HepG2 (cell line): ENCODE measurements around the gene HMGCR. TPM values are rescaled to one million over a fixed set of nuclear protein-coding genes. Genes with fewer than 3 reads are reported as not detected.
A peak's percentile ranks its signal among the peaks of the same experiment; 100 is the strongest.

Source experiments
- ZNF329 ChIP-seq: sonication (generic); formaldehyde crosslinking; IDR thresholded peaks from 2 replicates; pipeline ENCODE4 v1.9.0; 2021; ENCODE audit warnings: low read depth, mild to moderate bottlenecking, missing genetic modification reagents
- ZNF350 ChIP-seq: sonication (generic); formaldehyde crosslinking; IDR thresholded peaks from 2 replicates; pipeline ENCODE4 v1.4.0; 2020; ENCODE audit warnings: mild to moderate bottlenecking, low read depth, missing genetic modification reagents, borderline replicate concordance
- polyA plus RNA-seq, 8 experiments: library from polyadenylated mRNA; depleted of rRNA in 3 of 8; stranded (reverse) in 7 of 8; unstranded in 1 of 8; fragments of >200 nt; fragmentation: Illumina TruSeq in 4 of 8; extraction: Trizol in 4 of 8; gene quantifications; 2 replicates each; pipeline versions ENCODE4 v1.2.1 to v1.2.3, GENCODE V29; 2011 to 2016; ENCODE audit warnings: low read depth in 4 of 8, missing spikeins in 1 of 8, mixed read lengths in 1 of 8; ENCODE audit not compliant: insufficient read depth in 1 of 8
- total RNA-seq, 5 experiments: library from RNA; depleted of rRNA; stranded (reverse); fragments of >200 nt; fragmentation: Illumina TruSeq; extraction: Trizol; gene quantifications; 2 replicates each; pipeline ENCODE4 v1.2.3, GENCODE V29; 2016; ENCODE audit warnings: low read depth in 1 of 5
- TF ChIP-seq, protein P1 (sequence below): sonication (generic); formaldehyde crosslinking; IDR thresholded peaks from 2 replicates; pipeline ENCODE4 v1.4.0; 2020; ENCODE audit warnings: missing genetic modification reagents
- TF ChIP-seq, protein P2 (sequence below): sonication (generic); formaldehyde crosslinking; IDR thresholded peaks from 2 replicates; pipeline ENCODE4 v1.5.1; 2020; ENCODE audit warnings: missing genetic modification reagents, mild to moderate bottlenecking, borderline replicate concordance
- TF ChIP-seq, protein P3 (sequence below): sonication (generic); formaldehyde crosslinking; IDR thresholded peaks from 2 replicates; pipeline ENCODE4 v1.9.0; 2021; ENCODE audit warnings: missing genetic modification reagents, borderline replicate concordance
- TF ChIP-seq, protein P4 (sequence below): sonication (generic); formaldehyde crosslinking; IDR thresholded peaks from 2 replicates; pipeline ENCODE4 v1.4.0; 2020; ENCODE audit warnings: missing genetic modification reagents, borderline replicate concordance
- TF ChIP-seq, protein P5 (sequence below): sonication (generic); formaldehyde crosslinking; IDR thresholded peaks from 2 replicates; pipeline ENCODE4 v1.4.0; 2020; ENCODE audit warnings: mild to moderate bottlenecking, missing genetic modification reagents

Gene HMGCR
- total and polyA plus RNA-seq, 2 of the 13 experiments (the other 11 are each of a cell fraction or from before 2014, with no cell fraction given), result 43.0 to 144 TPM

DNA sequence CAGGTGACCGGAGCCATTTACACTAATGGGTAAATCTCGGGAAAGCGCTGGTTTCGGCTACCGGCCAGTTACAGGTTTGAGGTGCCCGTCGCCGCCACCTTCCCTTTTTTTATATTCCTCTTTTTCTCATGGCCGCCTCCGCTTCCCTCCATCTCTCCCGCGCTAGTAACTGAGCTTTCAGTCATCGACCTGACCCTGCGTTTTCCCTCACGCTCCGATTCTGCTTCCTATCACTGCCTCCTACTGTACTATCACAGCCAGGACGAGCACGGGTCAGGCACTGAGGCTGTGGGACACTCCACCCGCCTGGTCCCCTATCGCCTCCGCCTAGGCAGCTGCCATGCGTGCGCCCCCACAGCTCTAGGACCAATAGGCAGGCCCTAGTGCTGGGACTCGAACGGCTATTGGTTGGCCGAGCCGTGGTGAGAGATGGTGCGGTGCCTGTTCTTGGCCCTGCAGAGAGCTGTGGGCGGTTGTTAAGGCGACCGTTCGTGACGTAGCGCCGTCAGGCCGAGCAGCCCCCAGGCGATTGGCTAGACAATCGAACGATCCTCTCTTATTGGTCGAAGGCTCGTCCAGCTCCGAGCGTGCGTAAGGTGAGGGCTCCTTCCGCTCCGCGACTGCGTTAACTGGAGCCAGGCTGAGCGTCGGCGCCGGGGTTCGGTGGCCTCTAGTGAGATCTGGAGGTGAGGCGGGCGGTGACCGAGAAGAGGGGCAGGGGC lies at the start of gene HMGCR (continued):
- TF ChIP-seq, protein P1, sequence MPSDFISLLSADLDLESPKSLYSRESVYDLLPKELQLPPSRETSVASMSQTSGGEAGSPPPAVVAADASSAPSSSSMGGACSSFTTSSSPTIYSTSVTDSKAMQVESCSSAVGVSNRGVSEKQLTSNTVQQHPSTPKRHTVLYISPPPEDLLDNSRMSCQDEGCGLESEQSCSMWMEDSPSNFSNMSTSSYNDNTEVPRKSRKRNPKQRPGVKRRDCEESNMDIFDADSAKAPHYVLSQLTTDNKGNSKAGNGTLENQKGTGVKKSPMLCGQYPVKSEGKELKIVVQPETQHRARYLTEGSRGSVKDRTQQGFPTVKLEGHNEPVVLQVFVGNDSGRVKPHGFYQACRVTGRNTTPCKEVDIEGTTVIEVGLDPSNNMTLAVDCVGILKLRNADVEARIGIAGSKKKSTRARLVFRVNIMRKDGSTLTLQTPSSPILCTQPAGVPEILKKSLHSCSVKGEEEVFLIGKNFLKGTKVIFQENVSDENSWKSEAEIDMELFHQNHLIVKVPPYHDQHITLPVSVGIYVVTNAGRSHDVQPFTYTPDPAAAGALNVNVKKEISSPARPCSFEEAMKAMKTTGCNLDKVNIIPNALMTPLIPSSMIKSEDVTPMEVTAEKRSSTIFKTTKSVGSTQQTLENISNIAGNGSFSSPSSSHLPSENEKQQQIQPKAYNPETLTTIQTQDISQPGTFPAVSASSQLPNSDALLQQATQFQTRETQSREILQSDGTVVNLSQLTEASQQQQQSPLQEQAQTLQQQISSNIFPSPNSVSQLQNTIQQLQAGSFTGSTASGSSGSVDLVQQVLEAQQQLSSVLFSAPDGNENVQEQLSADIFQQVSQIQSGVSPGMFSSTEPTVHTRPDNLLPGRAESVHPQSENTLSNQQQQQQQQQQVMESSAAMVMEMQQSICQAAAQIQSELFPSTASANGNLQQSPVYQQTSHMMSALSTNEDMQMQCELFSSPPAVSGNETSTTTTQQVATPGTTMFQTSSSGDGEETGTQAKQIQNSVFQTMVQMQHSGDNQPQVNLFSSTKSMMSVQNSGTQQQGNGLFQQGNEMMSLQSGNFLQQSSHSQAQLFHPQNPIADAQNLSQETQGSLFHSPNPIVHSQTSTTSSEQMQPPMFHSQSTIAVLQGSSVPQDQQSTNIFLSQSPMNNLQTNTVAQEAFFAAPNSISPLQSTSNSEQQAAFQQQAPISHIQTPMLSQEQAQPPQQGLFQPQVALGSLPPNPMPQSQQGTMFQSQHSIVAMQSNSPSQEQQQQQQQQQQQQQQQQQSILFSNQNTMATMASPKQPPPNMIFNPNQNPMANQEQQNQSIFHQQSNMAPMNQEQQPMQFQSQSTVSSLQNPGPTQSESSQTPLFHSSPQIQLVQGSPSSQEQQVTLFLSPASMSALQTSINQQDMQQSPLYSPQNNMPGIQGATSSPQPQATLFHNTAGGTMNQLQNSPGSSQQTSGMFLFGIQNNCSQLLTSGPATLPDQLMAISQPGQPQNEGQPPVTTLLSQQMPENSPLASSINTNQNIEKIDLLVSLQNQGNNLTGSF (CRISPR knock-in tag), result peak; percentile 23; the same call in 1 of the 2 replicates
- TF ChIP-seq, protein P2, sequence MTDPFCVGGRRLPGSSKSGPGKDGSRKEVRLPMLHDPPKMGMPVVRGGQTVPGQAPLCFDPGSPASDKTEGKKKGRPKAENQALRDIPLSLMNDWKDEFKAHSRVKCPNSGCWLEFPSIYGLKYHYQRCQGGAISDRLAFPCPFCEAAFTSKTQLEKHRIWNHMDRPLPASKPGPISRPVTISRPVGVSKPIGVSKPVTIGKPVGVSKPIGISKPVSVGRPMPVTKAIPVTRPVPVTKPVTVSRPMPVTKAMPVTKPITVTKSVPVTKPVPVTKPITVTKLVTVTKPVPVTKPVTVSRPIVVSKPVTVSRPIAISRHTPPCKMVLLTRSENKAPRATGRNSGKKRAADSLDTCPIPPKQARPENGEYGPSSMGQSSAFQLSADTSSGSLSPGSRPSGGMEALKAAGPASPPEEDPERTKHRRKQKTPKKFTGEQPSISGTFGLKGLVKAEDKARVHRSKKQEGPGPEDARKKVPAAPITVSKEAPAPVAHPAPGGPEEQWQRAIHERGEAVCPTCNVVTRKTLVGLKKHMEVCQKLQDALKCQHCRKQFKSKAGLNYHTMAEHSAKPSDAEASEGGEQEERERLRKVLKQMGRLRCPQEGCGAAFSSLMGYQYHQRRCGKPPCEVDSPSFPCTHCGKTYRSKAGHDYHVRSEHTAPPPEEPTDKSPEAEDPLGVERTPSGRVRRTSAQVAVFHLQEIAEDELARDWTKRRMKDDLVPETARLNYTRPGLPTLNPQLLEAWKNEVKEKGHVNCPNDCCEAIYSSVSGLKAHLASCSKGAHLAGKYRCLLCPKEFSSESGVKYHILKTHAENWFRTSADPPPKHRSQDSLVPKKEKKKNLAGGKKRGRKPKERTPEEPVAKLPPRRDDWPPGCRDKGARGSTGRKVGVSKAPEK, result no peak
- TF ChIP-seq, protein P3, sequence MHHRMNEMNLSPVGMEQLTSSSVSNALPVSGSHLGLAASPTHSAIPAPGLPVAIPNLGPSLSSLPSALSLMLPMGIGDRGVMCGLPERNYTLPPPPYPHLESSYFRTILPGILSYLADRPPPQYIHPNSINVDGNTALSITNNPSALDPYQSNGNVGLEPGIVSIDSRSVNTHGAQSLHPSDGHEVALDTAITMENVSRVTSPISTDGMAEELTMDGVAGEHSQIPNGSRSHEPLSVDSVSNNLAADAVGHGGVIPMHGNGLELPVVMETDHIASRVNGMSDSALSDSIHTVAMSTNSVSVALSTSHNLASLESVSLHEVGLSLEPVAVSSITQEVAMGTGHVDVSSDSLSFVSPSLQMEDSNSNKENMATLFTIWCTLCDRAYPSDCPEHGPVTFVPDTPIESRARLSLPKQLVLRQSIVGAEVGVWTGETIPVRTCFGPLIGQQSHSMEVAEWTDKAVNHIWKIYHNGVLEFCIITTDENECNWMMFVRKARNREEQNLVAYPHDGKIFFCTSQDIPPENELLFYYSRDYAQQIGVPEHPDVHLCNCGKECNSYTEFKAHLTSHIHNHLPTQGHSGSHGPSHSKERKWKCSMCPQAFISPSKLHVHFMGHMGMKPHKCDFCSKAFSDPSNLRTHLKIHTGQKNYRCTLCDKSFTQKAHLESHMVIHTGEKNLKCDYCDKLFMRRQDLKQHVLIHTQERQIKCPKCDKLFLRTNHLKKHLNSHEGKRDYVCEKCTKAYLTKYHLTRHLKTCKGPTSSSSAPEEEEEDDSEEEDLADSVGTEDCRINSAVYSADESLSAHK, result no peak
- TF ChIP-seq ZNF350 (CRISPR knock-in tag) (peak; percentile 87; the same call in 1 of the 2 replicates), ZNF329 (no peak)
- TF ChIP-seq, protein P4, sequence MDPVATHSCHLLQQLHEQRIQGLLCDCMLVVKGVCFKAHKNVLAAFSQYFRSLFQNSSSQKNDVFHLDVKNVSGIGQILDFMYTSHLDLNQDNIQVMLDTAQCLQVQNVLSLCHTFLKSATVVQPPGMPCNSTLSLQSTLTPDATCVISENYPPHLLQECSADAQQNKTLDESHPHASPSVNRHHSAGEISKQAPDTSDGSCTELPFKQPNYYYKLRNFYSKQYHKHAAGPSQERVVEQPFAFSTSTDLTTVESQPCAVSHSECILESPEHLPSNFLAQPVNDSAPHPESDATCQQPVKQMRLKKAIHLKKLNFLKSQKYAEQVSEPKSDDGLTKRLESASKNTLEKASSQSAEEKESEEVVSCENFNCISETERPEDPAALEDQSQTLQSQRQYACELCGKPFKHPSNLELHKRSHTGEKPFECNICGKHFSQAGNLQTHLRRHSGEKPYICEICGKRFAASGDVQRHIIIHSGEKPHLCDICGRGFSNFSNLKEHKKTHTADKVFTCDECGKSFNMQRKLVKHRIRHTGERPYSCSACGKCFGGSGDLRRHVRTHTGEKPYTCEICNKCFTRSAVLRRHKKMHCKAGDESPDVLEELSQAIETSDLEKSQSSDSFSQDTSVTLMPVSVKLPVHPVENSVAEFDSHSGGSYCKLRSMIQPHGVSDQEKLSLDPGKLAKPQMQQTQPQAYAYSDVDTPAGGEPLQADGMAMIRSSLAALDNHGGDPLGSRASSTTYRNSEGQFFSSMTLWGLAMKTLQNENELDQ (CRISPR knock-in tag), result no peak
- TF ChIP-seq, protein P5, sequence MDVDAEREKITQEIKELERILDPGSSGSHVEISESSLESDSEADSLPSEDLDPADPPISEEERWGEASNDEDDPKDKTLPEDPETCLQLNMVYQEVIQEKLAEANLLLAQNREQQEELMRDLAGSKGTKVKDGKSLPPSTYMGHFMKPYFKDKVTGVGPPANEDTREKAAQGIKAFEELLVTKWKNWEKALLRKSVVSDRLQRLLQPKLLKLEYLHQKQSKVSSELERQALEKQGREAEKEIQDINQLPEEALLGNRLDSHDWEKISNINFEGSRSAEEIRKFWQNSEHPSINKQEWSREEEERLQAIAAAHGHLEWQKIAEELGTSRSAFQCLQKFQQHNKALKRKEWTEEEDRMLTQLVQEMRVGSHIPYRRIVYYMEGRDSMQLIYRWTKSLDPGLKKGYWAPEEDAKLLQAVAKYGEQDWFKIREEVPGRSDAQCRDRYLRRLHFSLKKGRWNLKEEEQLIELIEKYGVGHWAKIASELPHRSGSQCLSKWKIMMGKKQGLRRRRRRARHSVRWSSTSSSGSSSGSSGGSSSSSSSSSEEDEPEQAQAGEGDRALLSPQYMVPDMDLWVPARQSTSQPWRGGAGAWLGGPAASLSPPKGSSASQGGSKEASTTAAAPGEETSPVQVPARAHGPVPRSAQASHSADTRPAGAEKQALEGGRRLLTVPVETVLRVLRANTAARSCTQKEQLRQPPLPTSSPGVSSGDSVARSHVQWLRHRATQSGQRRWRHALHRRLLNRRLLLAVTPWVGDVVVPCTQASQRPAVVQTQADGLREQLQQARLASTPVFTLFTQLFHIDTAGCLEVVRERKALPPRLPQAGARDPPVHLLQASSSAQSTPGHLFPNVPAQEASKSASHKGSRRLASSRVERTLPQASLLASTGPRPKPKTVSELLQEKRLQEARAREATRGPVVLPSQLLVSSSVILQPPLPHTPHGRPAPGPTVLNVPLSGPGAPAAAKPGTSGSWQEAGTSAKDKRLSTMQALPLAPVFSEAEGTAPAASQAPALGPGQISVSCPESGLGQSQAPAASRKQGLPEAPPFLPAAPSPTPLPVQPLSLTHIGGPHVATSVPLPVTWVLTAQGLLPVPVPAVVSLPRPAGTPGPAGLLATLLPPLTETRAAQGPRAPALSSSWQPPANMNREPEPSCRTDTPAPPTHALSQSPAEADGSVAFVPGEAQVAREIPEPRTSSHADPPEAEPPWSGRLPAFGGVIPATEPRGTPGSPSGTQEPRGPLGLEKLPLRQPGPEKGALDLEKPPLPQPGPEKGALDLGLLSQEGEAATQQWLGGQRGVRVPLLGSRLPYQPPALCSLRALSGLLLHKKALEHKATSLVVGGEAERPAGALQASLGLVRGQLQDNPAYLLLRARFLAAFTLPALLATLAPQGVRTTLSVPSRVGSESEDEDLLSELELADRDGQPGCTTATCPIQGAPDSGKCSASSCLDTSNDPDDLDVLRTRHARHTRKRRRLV (CRISPR knock-in tag), result 0 out of 2 replicates have a peak, but pooled peaks have one; percentile 48
